Naive thymus-derived CD4-positive, alpha-beta T cell (primary cell): Measurements from ENCODE around the gene RASA3. TPM values are rescaled to one million over a fixed set of nuclear protein-coding genes. Genes with fewer than 3 reads are reported as not detected.

Experiments used
- ATAC-seq: fragments of 150-1000 bp; cut with Tn5 transposase; 2 replicates; pipeline ENCODE4 v1.10.0; 2021; ENCODE audit warnings: mild to moderate bottlenecking, moderate library complexity
- CTCF ChIA-PET: fragments of 350-600 bp; sonication (Branson Sonifier 250); formaldehyde crosslinking; loops from one replicate; lab custom pipeline; 2021; ENCODE audit warnings: antibody characterized with exemption; lab: Charles Lee
- POLR2A ChIA-PET: fragments of 350-600 bp; sonication (Branson Sonifier 250); formaldehyde crosslinking; loops from one replicate; lab custom pipeline; 2021; ENCODE audit warnings: antibody characterized with exemption, inconsistent platforms; lab: Charles Lee
- DNase-seq, 9 donors: peaks; one replicate each; pipeline versions ENCODE4 v3.0.0 to v3.0.0-alpha.2; 2020 to 2022; ENCODE audit warnings: mixed read lengths in 1 of 9
- H3K27ac ChIP-seq: one replicate; pipeline ENCODE4 v1.7.0; 2013; ENCODE audit warnings: mild to moderate bottlenecking, low read depth, low read length, moderate library complexity
- H3K27me3 ChIP-seq, 2 donors: one replicate each; pipeline ENCODE4 v1.7.0; 2013; ENCODE audit warnings: low read length in 2 of 2, mild to moderate bottlenecking in 2 of 2, moderate library complexity in 2 of 2; ENCODE audit not compliant: control insufficient read depth in 2 of 2, insufficient read depth in 2 of 2
- H3K36me3 ChIP-seq, 3 experiments: 1 replicate in 2 of 3; 2 replicates in 1 of 3; pipeline ENCODE4 v1.7.0; 2013; ENCODE audit warnings: low read length in 3 of 3, mild to moderate bottlenecking in 3 of 3, moderate library complexity in 1 of 3; ENCODE audit not compliant: insufficient read depth in 3 of 3, control insufficient read depth in 2 of 3
- H3K4me1 ChIP-seq, 2 donors: one replicate each; pipeline ENCODE4 v1.7.0; 2013; ENCODE audit warnings: low read length in 2 of 2, mild to moderate bottlenecking in 2 of 2, moderate library complexity in 1 of 2; ENCODE audit not compliant: control insufficient read depth in 2 of 2, insufficient read depth in 2 of 2
- H3K4me3 ChIP-seq: 2 replicates; pipeline ENCODE4 v1.7.0; 2013; ENCODE audit warnings: mild to moderate bottlenecking, low read length
- H3K9me3 ChIP-seq, 3 experiments: 1 replicate in 2 of 3; 2 replicates in 1 of 3; pipeline ENCODE4 v1.7.0; 2013; ENCODE audit warnings: low read length in 3 of 3; ENCODE audit not compliant: control insufficient read depth in 2 of 3
- H3K27ac Mint-ChIP-seq, 9 donors: one replicate each; pipeline ENCODE4 v1.8.0; 2020 to 2022; ENCODE audit warnings: mixed read lengths in 9 of 9, mild to moderate bottlenecking in 8 of 9, moderate library complexity in 5 of 9, inconsistent platforms in 2 of 9
- H3K27me3 Mint-ChIP-seq, 5 donors: one replicate each; pipeline ENCODE4 v1.8.0; 2021 to 2022; ENCODE audit warnings: mixed read lengths in 5 of 5, mild to moderate bottlenecking in 1 of 5
- H3K36me3 Mint-ChIP-seq, 5 donors: one replicate each; pipeline ENCODE4 v1.8.0; 2020 to 2022; ENCODE audit warnings: mixed read lengths in 5 of 5, mild to moderate bottlenecking in 3 of 5, inconsistent platforms in 1 of 5
- H3K4me1 Mint-ChIP-seq, 7 donors: one replicate each; pipeline ENCODE4 v1.8.0; 2020 to 2022; ENCODE audit warnings: mixed read lengths in 7 of 7, mild to moderate bottlenecking in 3 of 7, inconsistent platforms in 1 of 7
- H3K4me3 Mint-ChIP-seq, 10 donors: one replicate each; pipeline ENCODE4 v1.8.0; 2020 to 2022; ENCODE audit warnings: mild to moderate bottlenecking in 10 of 10, mixed read lengths in 10 of 10, moderate library complexity in 6 of 10, inconsistent platforms in 2 of 10
- H3K9me3 Mint-ChIP-seq, 11 donors: one replicate each; pipeline ENCODE4 v1.8.0; 2020 to 2022; ENCODE audit warnings: mixed read lengths in 11 of 11, mild to moderate bottlenecking in 4 of 11, inconsistent platforms in 1 of 11, moderate library complexity in 1 of 11
- intact Hi-C, 2 donors: fragments of 100-400 bp; cut with micrococcal nuclease; formaldehyde crosslinking; loops; one replicate each; pipeline ENCODE4 v1.15.1; 2023
- polyA plus RNA-seq, 2 donors: library from polyadenylated mRNA; unstranded; fragments of 300-500 nt; fragmentation: Illumina TruSeq; gene quantifications; one replicate each; pipeline ENCODE4 v1.2.3, GENCODE V29; 2021
- total RNA-seq, 6 experiments: library from RNA in 5 of 6; stranded (reverse) in 5 of 6; gene quantifications; 1 replicate in 5 of 6; 2 replicates in 1 of 6; pipeline ENCODE4 v1.2.3 and lab custom pipeline; 2021 to 2026

RASA3 gene
- total and polyA plus RNA-seq, 7 experiments from 2014 or later, result 109 to 227 (median 195) TPM

GRCh38 chr13:114070098-114070799, 62.2 kb downstream of the RASA3 start:
- intact Hi-C loops, result no loop called here
- H3K36me3 Mint-ChIP-seq, result peaks cover 8 to 49% (median 38%) of the 10 kb centered on the region in 5 donors
- peaks cover 42 to 70% (median 65%) of the 10 kb centered on the region in 7 donors for H3K4me1 Mint-ChIP-seq
- ATAC-seq, result no peak
- no peak overlapping the region for H3K4me3 Mint-ChIP-seq
- ChIA-PET CTCF (no interaction called here), POLR2A (no interaction called here)
- no peak for DNase-seq
- Histone ChIP-seq H3K27ac (no peak overlapping the region), H3K4me1 (peaks cover 34 to 40% of the 10 kb centered on the region in 2 donors), H3K4me3 (no peak overlapping the region), H3K27me3 (no peaks in the 10 kb centered on the region), H3K9me3 (no peaks in the 10 kb centered on the region), H3K36me3 (peaks cover 28 to 51% (median 36%) of the 10 kb centered on the region in 3 experiments)
- H3K9me3 Mint-ChIP-seq, result peaks cover 0 to 8% (median 0%) of the 10 kb centered on the region in 11 donors
- H3K27ac Mint-ChIP-seq, result peak overlapping the region in 2 of 9 donors; percentile 26 to 28
- H3K27me3 Mint-ChIP-seq, result no peaks in the 10 kb centered on the region

GRCh38 chr13:114069376-114070097, 62.9 kb downstream of the RASA3 start:
- H3K4me3 ChIP-seq, result no peak overlapping the region
- ATAC-seq (no peak), DNase-seq (no peak)
- ChIA-PET POLR2A (no interaction called here), CTCF (no interaction called here)
- H3K27me3 ChIP-seq, result no peaks in the 10 kb centered on the region
- H3K4me3 Mint-ChIP-seq, result peak overlapping the region in 2 of 10 donors; percentile 81 to 82
- H3K9me3 ChIP-seq, result no peaks in the 10 kb centered on the region
- H3K27ac ChIP-seq, result peak overlapping the region; percentile 76
- H3K27me3 Mint-ChIP-seq, result no peaks in the 10 kb centered on the region
- peaks cover 8 to 44% (median 34%) of the 10 kb centered on the region in 5 donors for H3K36me3 Mint-ChIP-seq
- peak overlapping the region in 6 of 9 donors; percentile 44 to 97 (median 94) for H3K27ac Mint-ChIP-seq
- intact Hi-C loops, result loop anchor here in 1 of 2 donors (5.0 kb wide), 1 partner anchor 43 kb away; no protein-coding TSS in a partner anchor
- peaks cover 22 to 47% (median 30%) of the 10 kb centered on the region in 3 experiments for H3K36me3 ChIP-seq
- H3K4me1 ChIP-seq, result peaks cover 41 to 48% of the 10 kb centered on the region in 2 donors
- peaks cover 47 to 72% (median 69%) of the 10 kb centered on the region in 7 donors for H3K4me1 Mint-ChIP-seq
- peaks cover 0 to 4% (median 0%) of the 10 kb centered on the region in 11 donors for H3K9me3 Mint-ChIP-seq

GRCh38 chr13:114068656-114069318, 63.6 kb downstream of the RASA3 start:
- Histone ChIP-seq H3K36me3 (peaks cover 21 to 46% (median 24%) of the 10 kb centered on the region in 3 experiments), H3K27ac (peak overlapping the region; percentile 76), H3K27me3 (no peaks in the 10 kb centered on the region), H3K4me1 (peaks cover 48 to 53% of the 10 kb centered on the region in 2 donors), H3K4me3 (peak overlapping the region; percentile 18), H3K9me3 (no peaks in the 10 kb centered on the region)
- peaks cover 8 to 40% (median 29%) of the 10 kb centered on the region in 5 donors for H3K36me3 Mint-ChIP-seq
- peaks cover 49 to 74% (median 71%) of the 10 kb centered on the region in 7 donors for H3K4me1 Mint-ChIP-seq
- H3K9me3 Mint-ChIP-seq, result peaks cover 0 to 4% (median 0%) of the 10 kb centered on the region in 11 donors
- H3K27me3 Mint-ChIP-seq, result no peaks in the 10 kb centered on the region
- DNase-seq (peak in 1 of 9 donors; percentile 19), ATAC-seq (no peak)
- H3K4me3 Mint-ChIP-seq, result peak overlapping the region; percentile 66 to 89 (median 82)
- ChIA-PET CTCF (no interaction called here), POLR2A (interaction anchor here (1.2 to 1.5 kb wide), 3 partner anchors 20 to 57 kb away, joined by 3 to 4 read pairs (median 4); no protein-coding TSS in a partner anchor)
- intact Hi-C loops, result loop anchor here in 1 of 2 donors (5.0 kb wide), 1 partner anchor 44 kb away; no protein-coding TSS in a partner anchor
- H3K27ac Mint-ChIP-seq, result peak overlapping the region; percentile 44 to 97 (median 95)

DNA sequence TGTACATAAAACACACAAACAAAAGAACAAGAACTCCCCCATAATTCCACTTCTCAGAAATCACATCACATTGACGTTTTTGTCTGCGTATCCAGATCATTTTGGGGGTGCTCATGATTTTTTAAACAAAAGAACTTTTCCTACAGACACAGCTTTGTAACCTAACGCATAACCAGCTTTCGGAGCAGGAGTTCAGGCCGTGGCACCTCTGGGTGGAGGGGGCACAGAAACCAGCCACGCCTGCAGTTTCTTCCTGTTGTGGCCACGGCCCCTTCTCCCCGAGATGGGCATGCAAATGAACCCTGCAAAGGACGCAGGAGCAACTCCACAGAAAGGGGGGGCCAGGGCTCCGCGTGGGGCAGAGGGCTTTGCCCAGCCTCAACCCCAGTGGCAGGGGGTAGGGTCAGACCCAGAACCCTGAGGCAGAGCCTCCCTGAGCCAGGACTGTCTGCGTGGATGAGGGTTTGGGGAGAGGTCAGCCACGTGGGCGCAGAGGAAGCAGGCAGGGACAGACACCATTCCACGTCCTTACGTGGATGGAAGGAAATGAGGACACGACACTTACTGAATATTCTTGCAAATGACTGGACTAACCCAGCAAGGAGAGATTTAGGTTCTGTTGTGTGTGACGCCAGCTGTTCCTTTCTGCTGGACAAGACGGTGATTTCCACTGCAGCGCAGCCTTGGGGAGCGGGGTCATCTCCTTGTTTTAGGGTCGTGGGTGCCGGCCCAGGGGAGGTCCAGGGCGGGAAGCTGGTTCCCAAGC, 64.4 kb downstream of the RASA3 start:
- no peaks in the 10 kb centered on the region for H3K9me3 ChIP-seq
- ChIA-PET POLR2A (interaction anchor here (1.2 to 3.7 kb wide), 10 partner anchors 17 to 214 kb away, joined by 3 to 23 read pairs (median 4); partner anchors contain the start of gene UPF3A), CTCF (interaction anchor here (0.7 to 1.1 kb wide), 2 partner anchors 38 to 43 kb away, joined by 3 read pairs; no protein-coding TSS in a partner anchor)
- DNase-seq (peak in 7 of 9 donors; percentile 42 to 68 (median 56)), ATAC-seq (peak; percentile 28)
- H3K36me3 ChIP-seq, result peaks cover 19 to 39% (median 21%) of the 10 kb centered on the region in 3 experiments
- peak overlapping the region; percentile 66 to 89 (median 82) for H3K4me3 Mint-ChIP-seq
- peaks cover 8 to 35% (median 29%) of the 10 kb centered on the region in 5 donors for H3K36me3 Mint-ChIP-seq
- H3K27ac ChIP-seq, result peak overlapping the region; percentile 76
- peak overlapping the region; percentile 75 to 97 (median 95) for H3K27ac Mint-ChIP-seq
- H3K27me3 ChIP-seq, result no peaks in the 10 kb centered on the region
- intact Hi-C loops, result loop anchor here (2.0 to 5.0 kb wide), 2 partner anchors 19 to 44 kb away; no protein-coding TSS in a partner anchor
- peak overlapping the region; percentile 18 for H3K4me3 ChIP-seq
- H3K9me3 Mint-ChIP-seq, result peaks cover 0 to 4% (median 0%) of the 10 kb centered on the region in 11 donors
- peaks cover 51 to 53% of the 10 kb centered on the region in 2 donors for H3K4me1 ChIP-seq
- H3K4me1 Mint-ChIP-seq, result peaks cover 52 to 76% (median 72%) of the 10 kb centered on the region in 7 donors
- H3K27me3 Mint-ChIP-seq, result no peaks in the 10 kb centered on the region

GRCh38 chr13:114067381-114067885, 65.0 kb downstream of the RASA3 start:
- ChIA-PET CTCF (interaction anchor here (0.6 to 1.1 kb wide), 3 partner anchors 39 to 91 kb away, joined by 3 to 4 read pairs (median 3); no protein-coding TSS in a partner anchor), POLR2A (interaction anchor here (0.8 to 3.7 kb wide), 11 partner anchors 17 to 214 kb away, joined by 3 to 23 read pairs (median 4); partner anchors contain the start of gene UPF3A)
- H3K4me3 ChIP-seq, result peak overlapping the region; percentile 18
- Mint-ChIP-seq H3K4me3 (peak overlapping the region; percentile 66 to 89 (median 82)), H3K27ac (peak overlapping the region; percentile 75 to 97 (median 95)), H3K4me1 (peaks cover 53 to 75% (median 67%) of the 10 kb centered on the region in 7 donors), H3K36me3 (peaks cover 8 to 33% (median 24%) of the 10 kb centered on the region in 5 donors), H3K9me3 (peaks cover 0 to 2% (median 0%) of the 10 kb centered on the region in 11 donors), H3K27me3 (no peaks in the 10 kb centered on the region)
- DNase-seq, result peak in 5 of 9 donors; percentile 23 to 61 (median 39)
- peaks cover 51 to 53% of the 10 kb centered on the region in 2 donors for H3K4me1 ChIP-seq
- H3K27ac ChIP-seq, result peak overlapping the region; percentile 76
- no peaks in the 10 kb centered on the region for H3K9me3 ChIP-seq
- peaks cover 14 to 38% (median 16%) of the 10 kb centered on the region in 3 experiments for H3K36me3 ChIP-seq
- H3K27me3 ChIP-seq, result no peaks in the 10 kb centered on the region
- intact Hi-C loops, result loop anchor here (2.0 to 5.0 kb wide), 2 partner anchors 19 to 45 kb away; no protein-coding TSS in a partner anchor
- peak; percentile 23 for ATAC-seq
